Progenitor cell of endocrine pancreas (in vitro differentiated cells): ENCODE data around the gene GANAB. TPM values are rescaled to one million over a fixed set of nuclear protein-coding genes. Genes with fewer than 3 reads are reported as not detected.
"Not testable (repeated sequence)": the region's sequence is repeated elsewhere in the genome, so short reads cannot be mapped to it uniquely, and the experiment has no call there.

Experiments used
- DNase-seq: peaks from one replicate; pipeline ENCODE4 v3.0.0; 2021; ENCODE audit warnings: low spot score; ENCODE audit not compliant: unreplicated experiment
- H3K27ac Mint-ChIP-seq: 2 replicates; pipeline ENCODE4 v1.8.0; 2021; ENCODE audit warnings: mild to moderate bottlenecking, moderate library complexity, mixed read lengths
- H3K27me3 Mint-ChIP-seq: 2 replicates; pipeline ENCODE4 v1.8.0; 2021; ENCODE audit warnings: mixed read lengths
- H3K36me3 Mint-ChIP-seq: 2 replicates; pipeline ENCODE4 v1.8.0; 2022; ENCODE audit warnings: mixed read lengths; ENCODE audit not compliant: insufficient read depth
- H3K4me1 Mint-ChIP-seq: 2 replicates; pipeline ENCODE4 v1.8.0; 2021; ENCODE audit warnings: low read depth, mixed read lengths
- H3K4me3 Mint-ChIP-seq: 2 replicates; pipeline ENCODE4 v1.8.0; 2021; ENCODE audit warnings: low read depth, mild to moderate bottlenecking, moderate library complexity, mixed read lengths
- H3K9me3 Mint-ChIP-seq: 2 replicates; pipeline ENCODE4 v1.8.0; 2021; ENCODE audit warnings: low read depth, mixed read lengths
- CTCF ChIP-seq: fragments of 200-600 bp; sonication (generic); IDR thresholded peaks from one replicate; pipeline ENCODE4 v1.5.0; 2021; ENCODE audit warnings: antibody characterized with exemption, mild to moderate bottlenecking; ENCODE audit not compliant: unreplicated experiment
- long read RNA-seq: library from polyadenylated mRNA; unstranded; transcript quantifications from one replicate; pipeline ENCODE4 v2.0.0, GENCODE V29; 2020
- total RNA-seq: library from RNA; stranded (reverse); gene quantifications from 2 replicates; pipeline ENCODE4 v1.2.1, GENCODE V29; 2021

GANAB gene
- 354 and 361 TPM in 2 replicates for total RNA-seq
- long read RNA-seq, transcript GANAB-202 (24 exons, 3,608 nt): major isoform, 6 of 14 reads
- long read RNA-seq, partial matches to known transcripts: 5 of 14 reads
- long read RNA-seq, other reads (novel, unspliced or antisense): 2 of 14 reads

- H3K4me3 Mint-ChIP-seq: peak within 1 kb of the TSS; percentile 98
- H3K4me1 Mint-ChIP-seq: peaks cover 10% of the 10 kb centered on the region
- DNase-seq: peak; percentile 95
- peak within 1 kb of the TSS; percentile 98 for H3K27ac Mint-ChIP-seq
- H3K36me3 Mint-ChIP-seq: peaks cover 2% of the 10 kb centered on the region
- no peaks in the 10 kb centered on the region for H3K27me3 Mint-ChIP-seq
- no peaks in the 10 kb centered on the region for H3K9me3 Mint-ChIP-seq
- TF ChIP-seq CTCF: no peak
These were observed at the start of gene GANAB for GRCh38 chr11:62645946-62646824. GANAB (minus strand) TSS chr11:62646613; CDS start chr11:62646599, 14 bp downstream.

GRCh38 chr11:62694455-62695167 is 48.2 kb upstream of the GANAB start:
- H3K27me3 Mint-ChIP-seq: no peaks in the 10 kb centered on the region
- peak; percentile 47 for DNase-seq
- no peaks in the 10 kb centered on the region for H3K4me1 Mint-ChIP-seq
- H3K36me3 Mint-ChIP-seq: peaks cover 16% of the 10 kb centered on the region
- no peaks in the 10 kb centered on the region for H3K9me3 Mint-ChIP-seq
- H3K4me3 Mint-ChIP-seq: no peak overlapping the region
- H3K27ac Mint-ChIP-seq: peak overlapping the region; percentile 17
- peak; percentile 80 for TF ChIP-seq CTCF

GRCh38 chr11:62693624-62694023 is 47.2 kb upstream of the GANAB start:
- H3K4me1 Mint-ChIP-seq, H3K27ac Mint-ChIP-seq, H3K4me3 Mint-ChIP-seq, H3K27me3 Mint-ChIP-seq, DNase-seq, H3K9me3 Mint-ChIP-seq: not testable (repeated sequence)
- H3K36me3 Mint-ChIP-seq: peaks cover 15% of the 10 kb centered on the region

- Mint-ChIP-seq H3K4me1 (no peaks in the 10 kb centered on the region), H3K4me3 (no peak within 1 kb of the TSS), H3K27ac (peak within 1 kb of the TSS; percentile 77), H3K9me3 (no peaks in the 10 kb centered on the region), H3K36me3 (peaks cover 8% of the 10 kb centered on the region), H3K27me3 (no peaks in the 10 kb centered on the region)
- TF ChIP-seq CTCF: no peak
- no peak for DNase-seq
These were observed 43.2 kb upstream of the GANAB start, which contains the start of gene LRRN4CL for GRCh38 chr11:62689421-62690183. LRRN4CL (minus strand) TSS chr11:62689530; CDS start chr11:62688508, 1,022 bp downstream.

- H3K27me3 Mint-ChIP-seq: no peaks in the 10 kb centered on the region
These were observed 42.1 kb upstream of the GANAB start for GRCh38 chr11:62688491-62688890.

More at GRCh38 chr11:62688491-62688890, 42.1 kb upstream of the GANAB start:
- peak overlapping the region; percentile 73 for H3K27ac Mint-ChIP-seq
- no peak for TF ChIP-seq CTCF
- no peak overlapping the region for H3K4me3 Mint-ChIP-seq
- no peak for DNase-seq
- H3K36me3 Mint-ChIP-seq: peaks cover 8% of the 10 kb centered on the region
- no peaks in the 10 kb centered on the region for H3K4me1 Mint-ChIP-seq
- no peaks in the 10 kb centered on the region for H3K9me3 Mint-ChIP-seq
